Esophagus squamous epithelium (tissue), 5 donors: ENCODE results near the gene CAPN11. TPM values are rescaled to one million over a fixed set of nuclear protein-coding genes. Genes with fewer than 3 reads are reported as not detected.

Experiments used
- DNase-seq: peaks from one replicate; lab custom pipeline; 2025; lab: John Stamatoyannopoulos, UW
- H3K27ac ChIP-seq, 4 donors: fragments of 200-600 bp; sonication (generic); one replicate each; pipeline ENCODE4 v1.5.1; 2016 to 2019; ENCODE audit warnings: mild to moderate bottlenecking in 1 of 4
- H3K27me3 ChIP-seq, 4 donors: fragments of 200-600 bp; sonication (generic); 1 replicate in 3 of 4; 2 replicates in 1 of 4; pipeline versions ENCODE4 v1.5.1 to v1.6.0; 2017 to 2021; ENCODE audit warnings: antibody characterized with exemption in 1 of 4
- H3K36me3 ChIP-seq, 3 donors: fragments of 200-600 bp; sonication (generic); one replicate each; pipeline ENCODE4 v1.5.1; 2016 to 2019
- H3K4me1 ChIP-seq, 3 donors: fragments of 200-600 bp; sonication (generic); one replicate each; pipeline ENCODE4 v1.5.1; 2017 to 2019
- H3K4me3 ChIP-seq, 4 donors: fragments of 200-600 bp; sonication (generic); 1 replicate in 3 of 4; 2 replicates in 1 of 4; pipeline ENCODE4 v1.5.1; 2016 to 2019; ENCODE audit warnings: mild to moderate bottlenecking in 2 of 4, moderate library complexity in 1 of 4
- H3K9me3 ChIP-seq, 3 donors: fragments of 200-600 bp; sonication (generic); one replicate each; pipeline ENCODE4 v1.5.1; 2016 to 2019
- CTCF ChIP-seq, 6 experiments: fragments of 450-650 bp in 4 of 6; fragments of 200-600 bp in 2 of 6; sonication (generic) in 2 of 6; IDR thresholded peaks; one replicate each; pipeline ENCODE4 v1.5.1; 2016 to 2019; ENCODE audit warnings: antibody characterized with exemption in 6 of 6, mild to moderate bottlenecking in 4 of 6, moderate library complexity in 4 of 6
- POLR2A ChIP-seq, 4 donors: fragments of 450-650 bp; IDR thresholded peaks; one replicate each; pipeline ENCODE4 v1.6.1; 2017; ENCODE audit warnings: antibody characterized with exemption in 4 of 4, mild to moderate bottlenecking in 4 of 4, moderate library complexity in 3 of 4
- WGBS, 2 donors: methylation state at CpG; one replicate each; pipeline ENCODE4 v1.1.5; 2018; 5-methylcytosine and 5-hydroxymethylcytosine counted together
- intact Hi-C: fragments of 100-400 bp; cut with DNase I; formaldehyde crosslinking; loops from one replicate; pipeline ENCODE4 v1.15.0; 2022
- total RNA-seq, 4 donors: library from RNA; depleted of rRNA; stranded (reverse); fragments of >200 nt; gene quantifications; one replicate each; pipeline ENCODE4 v1.1.0, GENCODE V29; 2016
- donor health status: DM: yes; HTN: yes; CAD: no.

CAPN11 gene
- total RNA-seq, 4 donors from 2014 or later, result 0.57 to 1.00 TPM; not detected in 2

GRCh38 chr6:44221961-44222335 lies 63.3 kb downstream of the CAPN11 start:
- no peak for DNase-seq
- intact Hi-C loops, result no loop called here
- whole genome bisulfite sequencing, 2 donors, result 76% methylated on average over 2 of the region's 2 CpGs; no CpG with 5 or more reads in 1 of the 2 donors
- no peak for TF ChIP-seq CTCF (IDR thresholded peaks at IDR 0.05)
- TF ChIP-seq POLR2A (IDR thresholded peaks at IDR 0.05), result no peak
- no peaks in the 10 kb centered on the region for H3K9me3 ChIP-seq
- H3K36me3 ChIP-seq, result no peaks in the 10 kb centered on the region
- peaks cover 63 to 100% (median 80%) of the 10 kb centered on the region in 3 donors for H3K4me1 ChIP-seq
- H3K27me3 ChIP-seq, result no peaks in the 10 kb centered on the region
- H3K27ac ChIP-seq, result peak overlapping the region; percentile 66 to 91 (median 88)
- peak overlapping the region in 2 of 4 donors; percentile 79 to 85 for H3K4me3 ChIP-seq

- H3K27me3 ChIP-seq, result no peaks in the 10 kb centered on the region
- peaks cover 63 to 100% (median 80%) of the 10 kb centered on the region in 3 donors for H3K4me1 ChIP-seq
- no peak for TF ChIP-seq CTCF (IDR thresholded peaks at IDR 0.05)
- TF ChIP-seq POLR2A (IDR thresholded peaks at IDR 0.05), result no peak
- intact Hi-C loops, result no loop called here
- peak overlapping the region; percentile 66 to 91 (median 88) for H3K27ac ChIP-seq
- no peaks in the 10 kb centered on the region for H3K9me3 ChIP-seq
- H3K4me3 ChIP-seq, result peak overlapping the region; percentile 43 to 85 (median 62)
- no peak for DNase-seq
- WGBS, 2 donors, result 14 to 15% methylated on average over 18 to 24 of the region's 26 CpGs
- peaks cover 0 to 2% (median 0%) of the 10 kb centered on the region in 3 donors for H3K36me3 ChIP-seq
Measured at GRCh38 chr6:44222486-44223318, 64.1 kb downstream of the CAPN11 start.

- H3K4me1 ChIP-seq, result peaks cover 62 to 95% (median 74%) of the 10 kb centered on the region in 3 donors
- no peaks in the 10 kb centered on the region for H3K9me3 ChIP-seq
- intact Hi-C loops, result no loop called here
- no peak for DNase-seq
- peak within 1 kb of the TSS; percentile 66 to 91 (median 88) for H3K27ac ChIP-seq
- 0% methylated on average over 5 of the region's 73 CpGs; no CpG with 5 or more reads in 1 of the 2 donors for WGBS, 2 donors
- H3K27me3 ChIP-seq, result no peaks in the 10 kb centered on the region
- TF ChIP-seq CTCF (IDR thresholded peaks at IDR 0.05) (peak in 1 of 6 experiments; percentile 10), POLR2A (IDR thresholded peaks at IDR 0.05) (peak in 1 of 4 donors; percentile 44)
- H3K36me3 ChIP-seq, result peaks cover 0 to 3% (median 0%) of the 10 kb centered on the region in 3 donors
- H3K4me3 ChIP-seq, result peak within 1 kb of the TSS; percentile 43 to 85 (median 62)
Measured at GRCh38 chr6:44223319-44224028, 64.9 kb downstream of the CAPN11 start, which contains the start of gene SLC29A1. TSS of gene SLC29A1 (plus strand) at chr6:44223595. CDS start at chr6:44227314, 3,719 bp downstream.

GRCh38 chr6:44224029-44224964 lies 65.7 kb downstream of the CAPN11 start:
- intact Hi-C loops, result no loop called here
- H3K4me3 ChIP-seq, result peak overlapping the region; percentile 43 to 85 (median 62)
- no peak for TF ChIP-seq CTCF (IDR thresholded peaks at IDR 0.05)
- H3K27me3 ChIP-seq, result no peaks in the 10 kb centered on the region
- 9 to 12% methylated on average over 10 to 12 of the region's 18 CpGs for WGBS, 2 donors
- H3K27ac ChIP-seq, result peak overlapping the region in 3 of 4 donors; percentile 86 to 91 (median 90)
- H3K9me3 ChIP-seq, result no peaks in the 10 kb centered on the region
- H3K36me3 ChIP-seq, result peaks cover 0 to 5% (median 3%) of the 10 kb centered on the region in 3 donors
- no peak for DNase-seq
- H3K4me1 ChIP-seq, result peaks cover 56 to 87% (median 68%) of the 10 kb centered on the region in 3 donors
